Type B pancreatic cell (in vitro differentiated cells): ENCODE data around the gene NDUFAF8. TPM values are rescaled to one million over a fixed set of nuclear protein-coding genes. Genes with fewer than 3 reads are reported as not detected.
A peak's percentile ranks its signal among the peaks of the same experiment; 100 is the strongest.
"Not testable (repeated sequence)": the region's sequence is repeated elsewhere in the genome, so short reads cannot be mapped to it uniquely, and the experiment has no call there.

Source experiments
- DNase-seq: peaks from one replicate; pipeline ENCODE4 v3.0.0; 2021; ENCODE audit warnings: mixed read lengths; ENCODE audit not compliant: unreplicated experiment; ENCODE audit errors: extremely low spot score
- H3K27ac Mint-ChIP-seq: 2 replicates; pipeline ENCODE4 v1.8.0; 2021; ENCODE audit warnings: mild to moderate bottlenecking, mixed read lengths
- H3K27me3 Mint-ChIP-seq: 2 replicates; pipeline ENCODE4 v1.8.0; 2021; ENCODE audit warnings: mixed read lengths
- H3K36me3 Mint-ChIP-seq: 2 replicates; pipeline ENCODE4 v1.8.0; 2021; ENCODE audit warnings: mixed read lengths
- H3K4me1 Mint-ChIP-seq: one replicate; pipeline ENCODE4 v1.8.0; 2021; ENCODE audit warnings: mixed read lengths; ENCODE audit not compliant: unreplicated experiment
- H3K4me3 Mint-ChIP-seq: 2 replicates; pipeline ENCODE4 v1.8.0; 2021; ENCODE audit warnings: mild to moderate bottlenecking, mixed read lengths
- H3K9me3 Mint-ChIP-seq: 2 replicates; pipeline ENCODE4 v1.8.0; 2021; ENCODE audit warnings: mixed read lengths
- CTCF ChIP-seq: fragments of 200-600 bp; sonication (generic); conservative IDR thresholded peaks from 2 replicates; pipeline ENCODE4 v1.5.0; 2021; ENCODE audit warnings: antibody characterized with exemption, mild to moderate bottlenecking
- total RNA-seq: library from RNA; stranded (reverse); gene quantifications from 2 replicates; pipeline ENCODE4 v1.2.1, GENCODE V29; 2021; ENCODE audit warnings: low replicate concordance

NDUFAF8 gene
- total RNA-seq, 1 donor from 2014 or later, result 56.9 TPM

- H3K36me3 Mint-ChIP-seq, result peaks cover 4% of the 10 kb centered on the region
- H3K27ac Mint-ChIP-seq, result no peak overlapping the region
- DNase-seq, result no peak
- peaks cover 3% of the 10 kb centered on the region for H3K27me3 Mint-ChIP-seq
- peaks cover 12% of the 10 kb centered on the region for H3K4me1 Mint-ChIP-seq
- peak overlapping the region; percentile 85 for H3K4me3 Mint-ChIP-seq
- no peak for TF ChIP-seq CTCF
- no peaks in the 10 kb centered on the region for H3K9me3 Mint-ChIP-seq
Measured at GRCh38 chr17:81222620-81222905, 16.6 kb upstream of the NDUFAF8 start.

DNA sequence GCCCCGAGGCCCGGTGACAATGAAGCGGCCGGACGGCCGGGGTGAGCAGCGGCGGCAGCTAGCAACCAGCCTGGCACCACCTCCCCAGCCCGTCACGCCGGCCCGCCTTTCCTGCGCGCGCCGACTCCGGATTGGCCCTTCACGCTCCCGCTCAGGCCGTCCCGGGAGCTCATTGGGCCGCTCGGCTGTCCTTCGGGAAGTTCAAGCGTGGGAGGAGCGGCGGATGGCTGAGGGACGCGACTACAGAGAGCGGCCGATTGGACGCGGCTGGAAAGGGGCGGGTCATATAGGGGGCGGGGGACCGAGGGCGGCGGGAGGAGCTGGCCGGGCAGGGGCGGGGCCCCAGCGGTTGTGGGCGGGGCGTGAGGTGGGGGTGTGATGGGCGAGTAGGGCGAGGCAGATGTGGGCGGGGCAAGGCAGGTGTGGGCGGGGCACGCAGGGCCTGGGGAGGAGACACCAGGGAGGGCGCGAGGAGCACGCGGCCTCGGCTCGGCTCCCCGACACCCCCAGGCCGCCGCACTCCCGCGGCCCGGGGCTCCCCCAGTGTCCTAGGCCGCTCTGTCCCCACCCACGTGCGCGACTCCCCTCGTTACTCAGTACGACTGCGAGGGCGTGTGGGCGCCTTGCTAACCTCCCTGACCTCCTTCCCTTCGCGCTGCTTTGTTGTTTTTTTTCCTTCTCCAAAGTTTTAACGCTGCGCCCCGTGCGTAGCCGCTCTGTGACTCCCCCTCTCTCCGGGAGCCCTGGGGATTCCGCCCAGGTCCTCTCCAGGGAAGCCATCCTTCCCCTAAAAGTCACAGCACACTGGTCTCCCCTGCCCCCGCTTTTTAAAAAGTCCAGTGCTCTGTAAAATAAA lies 16.0 kb upstream of the NDUFAF8 start, which contains the start of gene CEP131:
Gene CEP131, minus strand, starts transcription at position 60 of the 856 bp plus-strand sequence. CDS start 2,909 bp downstream, outside the sequence.
- peaks cover 3% of the 10 kb centered on the region for H3K27me3 Mint-ChIP-seq
- peak; percentile 100 for DNase-seq
- H3K4me1 Mint-ChIP-seq, result peaks cover 12% of the 10 kb centered on the region
- peak within 1 kb of the TSS; percentile 83 for H3K27ac Mint-ChIP-seq
- peaks cover 5% of the 10 kb centered on the region for H3K36me3 Mint-ChIP-seq
- peak within 1 kb of the TSS; percentile 85 for H3K4me3 Mint-ChIP-seq
- TF ChIP-seq CTCF, result no peak
- no peaks in the 10 kb centered on the region for H3K9me3 Mint-ChIP-seq

- peaks cover 3% of the 10 kb centered on the region for H3K27me3 Mint-ChIP-seq
- H3K4me1 Mint-ChIP-seq, result peaks cover 12% of the 10 kb centered on the region
Measured at GRCh38 chr17:81223762-81224130, 15.4 kb upstream of the NDUFAF8 start.

DNA sequence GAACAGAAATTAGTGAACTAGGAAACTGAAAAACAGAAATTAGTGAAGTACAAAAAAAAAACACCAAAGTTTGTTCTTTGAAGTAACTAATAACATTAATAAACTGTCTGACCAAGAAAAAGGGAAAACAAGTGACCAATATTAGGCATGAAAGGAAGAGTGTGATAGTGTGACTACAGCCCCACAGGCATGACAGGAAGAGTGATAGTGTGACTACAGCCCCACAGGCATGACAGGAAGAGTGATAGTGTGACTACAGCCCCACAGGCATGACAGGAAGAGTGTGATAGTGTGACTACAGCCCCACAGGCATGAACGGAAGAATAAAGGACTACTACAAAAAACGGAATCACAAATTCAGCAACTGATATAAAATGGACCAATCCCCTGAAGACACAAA lies 11.5 kb upstream of the NDUFAF8 start:
- peaks cover 14% of the 10 kb centered on the region for H3K36me3 Mint-ChIP-seq
- not testable (repeated sequence) for H3K27me3 Mint-ChIP-seq, H3K4me3 Mint-ChIP-seq, H3K4me1 Mint-ChIP-seq, DNase-seq, H3K9me3 Mint-ChIP-seq, H3K27ac Mint-ChIP-seq

More at GRCh38 chr17:81223762-81224130, 15.4 kb upstream of the NDUFAF8 start:
- no peak for DNase-seq
- H3K9me3 Mint-ChIP-seq, result no peaks in the 10 kb centered on the region
- H3K27ac Mint-ChIP-seq, result peak overlapping the region; percentile 83
- peak overlapping the region; percentile 84 for H3K4me3 Mint-ChIP-seq
- H3K36me3 Mint-ChIP-seq, result peaks cover 5% of the 10 kb centered on the region
- TF ChIP-seq CTCF, result no peak

- Mint-ChIP-seq H3K9me3 (no peaks in the 10 kb centered on the region), H3K4me1 (peaks cover 5% of the 10 kb centered on the region), H3K27me3 (peaks cover 3% of the 10 kb centered on the region), H3K36me3 (peaks cover 14% of the 10 kb centered on the region), H3K27ac (no peak overlapping the region), H3K4me3 (no peak overlapping the region)
- TF ChIP-seq CTCF, result no peak
- DNase-seq, result no peak
Measured at GRCh38 chr17:81228420-81228819, 10.7 kb upstream of the NDUFAF8 start.

GRCh38 chr17:81228834-81229665 lies 10.1 kb upstream of the NDUFAF8 start:
- no peak for TF ChIP-seq CTCF
- no peak for DNase-seq
- H3K27me3 Mint-ChIP-seq, result no peaks in the 10 kb centered on the region
- H3K4me1 Mint-ChIP-seq, result no peaks in the 10 kb centered on the region
- H3K27ac Mint-ChIP-seq, result no peak overlapping the region
- no peak overlapping the region for H3K4me3 Mint-ChIP-seq
- H3K9me3 Mint-ChIP-seq, result no peaks in the 10 kb centered on the region
- peaks cover 14% of the 10 kb centered on the region for H3K36me3 Mint-ChIP-seq
